HG02678 (cell line): Measurements from ENCODE around the gene RPS3.
A peak's percentile ranks its signal among the peaks of the same experiment; 100 is the strongest.
"Not testable (repeated sequence)": the region's sequence is repeated elsewhere in the genome, so short reads cannot be mapped to it uniquely, and the experiment has no call there.

Source experiments
- ATAC-seq: cut with Tn5 transposase; IDR thresholded peaks from one replicate; pipeline ENCODE4 v1.9.1; 2021; ENCODE audit warnings: mild to moderate bottlenecking, moderate library complexity; ENCODE audit not compliant: unreplicated experiment

The RPS3 gene

DNA sequence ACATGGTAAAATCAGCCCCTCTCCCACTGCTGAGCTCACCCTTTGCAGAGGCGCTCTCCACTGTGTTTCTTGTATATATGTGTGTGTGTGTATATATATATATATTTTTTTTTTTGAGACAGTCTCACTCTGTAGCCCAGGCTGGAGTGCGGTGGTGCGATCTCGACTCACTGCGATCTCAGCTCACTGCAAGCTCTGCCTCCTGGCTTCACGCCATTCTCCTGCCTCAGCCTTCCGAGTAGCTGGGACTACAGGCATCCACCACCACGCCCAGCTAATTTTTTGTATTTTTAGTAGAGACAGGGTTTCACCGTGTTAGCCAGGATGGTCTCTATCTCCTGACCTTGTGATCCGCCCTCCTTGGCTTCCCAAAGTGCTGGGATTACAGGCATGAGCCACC, 13.8 kb downstream of the RPS3 start:
- ATAC-seq, result not testable (repeated sequence)

DNA sequence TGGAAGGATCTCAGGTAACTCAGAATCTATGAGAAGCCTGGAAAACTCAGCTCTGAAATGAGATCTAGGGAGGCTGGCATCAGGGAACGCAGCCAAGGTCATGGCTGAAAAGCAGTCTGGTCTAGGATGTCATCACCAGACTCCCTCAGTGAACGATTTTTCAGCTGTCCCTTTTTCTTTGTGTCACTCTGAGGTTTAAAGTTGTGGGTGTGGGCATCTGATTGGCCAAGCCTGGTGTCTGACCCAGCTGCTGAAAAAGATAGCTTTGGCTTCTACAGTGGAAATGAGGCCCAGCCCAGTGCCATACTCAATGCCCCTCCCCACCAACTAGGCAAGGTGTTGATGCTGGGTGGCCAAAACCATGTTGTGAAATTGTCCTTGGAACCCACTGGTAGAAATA, 14.5 kb downstream of the RPS3 start:
- no peak for ATAC-seq

DNA sequence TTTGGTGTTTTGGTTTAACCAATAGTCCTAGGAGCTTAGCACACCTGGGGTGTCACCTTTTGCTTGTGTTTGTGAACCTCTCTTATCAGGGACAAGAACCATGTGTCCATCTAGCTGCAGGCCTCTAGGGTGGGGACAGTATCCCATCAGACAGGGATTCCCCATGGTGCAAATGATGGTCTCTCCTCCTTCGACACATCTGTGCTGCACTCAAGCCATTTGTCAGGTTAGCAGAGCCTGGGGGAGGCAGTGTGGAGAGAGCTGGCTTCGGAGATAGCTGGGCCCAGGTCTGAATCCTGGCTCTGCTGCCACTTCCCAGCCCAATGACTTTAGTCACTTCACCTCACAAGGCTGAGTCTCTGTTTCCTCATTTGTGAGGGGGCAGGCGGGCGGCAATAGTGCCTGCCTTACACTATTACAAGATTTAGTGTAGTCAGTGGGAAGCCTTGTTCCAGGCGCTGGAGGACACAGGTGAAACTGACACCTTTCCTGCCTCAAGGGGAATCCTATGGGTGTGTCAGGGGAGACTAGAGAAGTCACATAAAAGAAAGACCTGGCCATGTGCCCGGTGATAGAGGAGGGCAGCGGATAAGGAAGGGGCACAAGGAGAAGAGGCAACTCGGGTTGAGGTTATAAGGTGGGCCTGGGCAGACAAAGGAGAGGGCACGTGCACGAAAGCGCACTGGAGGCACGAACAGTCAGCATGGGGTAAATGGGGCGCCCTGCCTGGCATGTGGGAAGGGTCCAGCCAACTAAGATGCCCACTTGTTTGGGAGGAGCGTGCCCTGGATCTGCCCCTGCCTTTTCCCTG, 21.1 kb downstream of the RPS3 start:
- no peak for ATAC-seq

- ATAC-seq, result no peak
These were observed 21.8 kb downstream of the RPS3 start for GRCh38 chr11:75421035-75421602.

GRCh38 chr11:75421902-75422247, 22.6 kb downstream of the RPS3 start:
- ATAC-seq, result no peak

DNA sequence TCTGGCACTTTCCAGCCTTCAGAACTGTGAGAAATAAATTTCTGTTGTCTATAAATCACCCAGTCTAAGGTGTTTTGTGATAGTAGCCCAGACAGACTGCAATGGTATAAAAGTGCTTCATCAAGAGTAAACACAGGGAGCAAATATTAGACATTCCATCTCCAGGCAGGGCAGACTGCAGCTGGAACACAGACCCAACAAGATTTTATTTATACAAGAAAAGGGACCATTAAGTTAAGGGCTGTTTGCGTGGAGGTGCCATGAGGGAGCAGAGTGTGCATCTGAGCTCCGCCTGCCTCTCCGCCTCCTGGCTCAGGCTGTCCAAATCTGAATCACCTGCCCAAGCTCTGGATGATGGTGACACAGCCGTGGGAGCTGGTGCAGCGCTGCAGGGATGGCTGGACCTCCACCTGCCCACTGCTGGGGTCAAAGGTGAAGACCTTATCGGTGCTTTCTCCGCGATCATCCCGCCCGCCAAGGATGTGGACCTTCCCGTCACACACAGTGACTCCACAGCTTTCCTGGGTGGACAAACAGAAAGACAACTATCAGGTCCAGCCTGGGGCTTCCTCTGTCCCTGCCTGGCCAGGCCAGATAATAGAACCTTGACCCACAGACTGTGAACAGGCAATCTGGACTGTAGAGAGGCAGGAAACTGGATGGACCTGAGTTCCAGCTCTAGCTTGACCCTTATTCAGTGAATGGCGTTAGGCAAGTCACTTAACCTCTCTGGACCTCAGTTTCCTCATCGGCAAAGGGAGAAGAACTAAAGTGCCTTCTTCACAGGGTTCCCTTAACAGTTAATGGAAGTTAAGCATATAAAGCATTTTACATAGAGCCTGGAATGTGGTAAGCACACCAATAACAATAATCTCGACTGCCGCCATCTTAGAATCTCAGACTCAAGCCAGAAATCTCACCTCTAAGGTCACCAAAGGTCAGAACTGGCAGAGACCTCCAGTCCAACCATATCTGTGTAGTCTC, 23.2 kb downstream of the RPS3 start:
- no peak for ATAC-seq

DNA sequence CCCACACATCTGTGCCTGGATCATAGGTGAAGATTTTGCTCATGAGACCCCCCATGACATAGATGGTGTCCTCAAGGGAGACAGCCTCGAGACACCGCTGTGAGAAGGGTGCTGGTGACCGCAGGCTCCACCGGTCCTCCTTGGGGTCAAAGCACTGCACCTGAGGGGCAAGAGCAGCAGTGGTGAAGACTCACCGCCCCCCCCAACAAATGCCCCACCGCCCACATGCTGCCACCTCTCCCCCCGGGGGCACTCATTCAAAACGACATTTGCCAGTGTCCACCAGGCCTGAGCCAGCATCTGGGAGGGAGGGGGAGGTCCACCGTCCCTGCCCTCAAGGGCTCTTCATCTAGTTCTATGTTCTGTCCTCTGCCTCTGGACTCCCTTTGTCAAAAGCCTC, 24.4 kb downstream of the RPS3 start:
- ATAC-seq, result no peak

DNA sequence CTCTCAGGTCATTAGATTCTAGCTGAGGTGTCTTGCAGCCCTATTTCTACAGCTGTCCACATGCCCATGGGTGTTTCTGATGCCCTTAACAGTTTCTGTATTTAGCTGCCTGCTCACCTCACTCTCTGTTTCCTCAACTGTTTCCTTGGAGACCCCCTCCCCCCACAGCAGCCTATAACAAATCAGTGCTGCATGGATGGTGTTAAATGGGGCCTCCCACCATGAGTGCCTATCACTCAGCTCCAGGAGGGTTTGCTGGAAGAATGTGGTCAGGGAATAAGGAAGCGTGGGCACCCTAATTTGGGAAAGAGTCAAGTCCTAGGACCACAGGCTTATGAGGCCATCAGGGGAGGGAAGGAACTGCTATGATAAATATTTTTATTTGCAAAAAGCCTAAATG, 25.1 kb downstream of the RPS3 start:
- no peak for ATAC-seq

GRCh38 chr11:75425422-75425821, 26.1 kb downstream of the RPS3 start:
- no peak for ATAC-seq

DNA sequence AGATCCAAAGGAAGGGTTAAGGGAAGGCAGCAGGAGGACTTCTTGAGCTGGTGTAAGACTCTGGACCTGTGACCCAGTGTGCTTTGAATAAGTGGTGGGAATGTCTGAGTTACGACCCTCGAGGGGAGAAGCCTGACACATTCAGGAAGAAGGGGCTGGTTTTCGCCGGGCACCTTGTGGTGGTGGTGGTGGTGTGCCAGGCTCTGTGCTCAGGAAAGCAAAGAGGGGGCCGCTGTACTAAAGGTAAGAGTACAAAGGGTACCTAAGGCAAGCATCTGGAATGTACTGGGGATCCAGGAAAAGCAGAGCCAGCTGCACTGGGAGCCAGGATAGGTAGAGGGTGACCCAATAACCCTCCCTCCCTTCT, 27.4 kb downstream of the RPS3 start:
- no peak for ATAC-seq

- no peak for ATAC-seq
These were observed 27.9 kb downstream of the RPS3 start for GRCh38 chr11:75427181-75427580.

GRCh38 chr11:75428281-75428724, 29.0 kb downstream of the RPS3 start:
- peak; percentile 84 for ATAC-seq

DNA sequence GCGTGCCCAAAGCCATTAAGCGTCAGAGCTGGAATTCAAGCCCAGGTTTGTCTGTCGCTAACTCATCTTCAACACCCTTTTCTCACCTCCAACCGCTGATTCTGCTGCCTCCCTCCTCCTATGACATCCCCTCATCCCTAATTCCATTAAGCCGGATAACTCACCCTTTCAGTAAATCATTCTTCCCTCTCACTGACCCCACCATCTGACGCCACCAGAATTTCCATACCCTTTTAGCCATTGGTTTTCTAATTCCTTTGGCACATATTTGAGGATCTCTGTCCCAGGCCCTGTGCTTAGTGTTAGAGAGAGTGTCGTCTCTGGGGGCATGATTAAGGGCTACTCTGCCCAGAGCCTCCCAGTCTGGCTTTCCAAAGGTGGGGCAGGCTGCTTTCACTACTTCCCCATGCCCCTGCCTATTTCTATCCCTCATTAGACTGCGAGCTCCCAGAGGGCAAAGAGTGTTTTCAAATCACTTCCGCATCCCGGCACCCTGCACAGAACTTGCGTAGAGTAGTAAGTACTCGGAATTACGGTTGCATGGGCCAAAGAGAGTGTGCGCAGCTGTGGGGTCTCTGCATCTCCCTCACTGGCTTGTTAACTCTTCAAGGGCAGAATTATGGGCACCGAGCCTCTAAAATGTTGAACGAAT, 29.8 kb downstream of the RPS3 start:
- ATAC-seq, result no peak

DNA sequence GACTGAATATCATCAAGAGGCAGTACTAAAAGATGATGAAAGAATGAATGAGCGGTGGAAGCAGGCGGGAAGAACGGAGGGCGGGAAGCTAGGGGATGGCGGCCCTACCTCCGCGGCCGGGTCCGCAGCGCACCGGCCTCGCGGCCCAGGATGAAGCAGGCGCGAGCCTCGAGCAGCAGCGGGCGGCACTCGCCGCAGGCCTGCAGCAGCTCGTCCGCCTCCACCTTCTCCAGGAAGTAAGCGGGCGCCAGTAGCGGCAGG, 30.3 kb downstream of the RPS3 start:
- no peak for ATAC-seq

DNA sequence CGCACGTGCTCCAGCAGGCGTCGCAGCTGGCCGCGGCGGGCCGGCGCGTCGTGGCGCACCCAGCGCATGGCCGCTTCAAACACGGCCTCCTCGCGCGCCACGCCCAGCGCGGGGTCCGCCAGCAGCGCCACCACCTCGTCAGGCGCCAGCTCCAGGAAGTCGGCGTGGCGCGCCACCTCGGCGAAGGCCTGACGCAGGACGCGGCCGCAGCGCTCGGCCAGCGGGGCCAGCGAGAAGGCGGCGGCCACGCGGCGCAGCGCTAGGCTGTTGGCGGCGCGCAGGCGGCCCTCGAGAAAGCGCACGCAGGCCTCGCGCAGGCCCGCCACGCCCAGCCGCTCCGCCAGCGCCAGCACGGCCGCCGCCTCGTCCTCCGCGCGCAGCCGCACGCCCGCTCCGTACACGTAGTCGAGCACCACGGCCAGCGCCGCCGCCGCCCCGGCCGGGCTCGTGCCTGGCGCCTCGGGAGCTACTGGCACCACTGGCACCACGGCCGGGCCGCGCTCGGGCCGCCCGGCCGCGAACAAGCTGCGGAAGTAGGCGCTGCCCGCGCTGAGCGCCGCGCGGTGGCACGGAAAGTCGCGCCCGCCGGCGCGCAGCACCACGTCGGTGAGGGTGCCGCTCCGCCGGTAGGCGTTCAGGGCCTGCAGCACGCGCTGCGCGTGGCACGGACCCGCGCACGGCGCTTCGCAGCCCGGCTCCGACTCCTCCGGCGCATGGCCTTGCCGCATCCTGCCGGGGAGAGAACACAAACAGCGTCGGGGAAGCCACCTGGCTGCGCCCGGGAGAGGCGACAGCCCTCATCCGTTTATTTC, 30.8 kb downstream of the RPS3 start:
- no peak for ATAC-seq

GRCh38 chr11:75430714-75431532, 31.6 kb downstream of the RPS3 start:
- ATAC-seq, result no peak

GRCh38 chr11:75431533-75432525, 32.5 kb downstream of the RPS3 start:
- ATAC-seq, result no peak

DNA sequence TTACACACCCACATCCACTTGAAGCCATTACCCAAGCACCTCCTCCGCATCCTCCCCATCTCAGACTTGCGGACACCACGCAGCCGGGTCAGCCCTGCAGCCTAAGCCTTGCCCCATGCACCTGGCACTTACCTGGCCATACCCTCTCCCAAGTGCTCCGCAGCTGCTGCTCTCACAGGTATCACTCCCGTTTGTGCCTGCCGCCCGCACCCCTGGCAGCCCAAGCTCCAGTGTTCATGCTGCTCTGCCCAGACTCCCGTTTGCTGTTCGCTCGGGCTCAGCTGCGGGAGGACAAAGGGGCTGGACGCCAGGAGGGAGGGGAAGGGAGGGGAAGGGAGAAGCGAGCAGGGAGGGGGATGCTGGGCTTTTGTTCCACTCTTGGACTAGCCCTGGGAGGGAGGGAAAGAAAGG, 33.6 kb downstream of the RPS3 start, which contains the start of gene KLHL35:
Gene KLHL35, minus strand, starts transcription at position 293 of the 411 bp plus-strand sequence. CDS start 2,574 bp downstream, outside the sequence.
- no peak for ATAC-seq
